OCI-LY3 (cell line): ENCODE measurements around the gene KCTD5.

Experiments used
- EZH2phosphoT487 ChIP-seq: fragments of 200-600 bp; shearing (Covaris generic); IDR thresholded peaks from 2 replicates; pipeline ENCODE4 v1.6.1; 2018; ENCODE audit warnings: antibody characterized with exemption, mixed run types, low read depth
- TF ChIP-seq, protein P1 (sequence below): fragments of 200-600, 300-600 bp; sonication (generic); IDR thresholded peaks from 2 replicates; pipeline ENCODE4 v1.5.1; 2014; ENCODE audit warnings: antibody characterized with exemption, low read length, low read depth

- TF ChIP-seq, protein P1, sequence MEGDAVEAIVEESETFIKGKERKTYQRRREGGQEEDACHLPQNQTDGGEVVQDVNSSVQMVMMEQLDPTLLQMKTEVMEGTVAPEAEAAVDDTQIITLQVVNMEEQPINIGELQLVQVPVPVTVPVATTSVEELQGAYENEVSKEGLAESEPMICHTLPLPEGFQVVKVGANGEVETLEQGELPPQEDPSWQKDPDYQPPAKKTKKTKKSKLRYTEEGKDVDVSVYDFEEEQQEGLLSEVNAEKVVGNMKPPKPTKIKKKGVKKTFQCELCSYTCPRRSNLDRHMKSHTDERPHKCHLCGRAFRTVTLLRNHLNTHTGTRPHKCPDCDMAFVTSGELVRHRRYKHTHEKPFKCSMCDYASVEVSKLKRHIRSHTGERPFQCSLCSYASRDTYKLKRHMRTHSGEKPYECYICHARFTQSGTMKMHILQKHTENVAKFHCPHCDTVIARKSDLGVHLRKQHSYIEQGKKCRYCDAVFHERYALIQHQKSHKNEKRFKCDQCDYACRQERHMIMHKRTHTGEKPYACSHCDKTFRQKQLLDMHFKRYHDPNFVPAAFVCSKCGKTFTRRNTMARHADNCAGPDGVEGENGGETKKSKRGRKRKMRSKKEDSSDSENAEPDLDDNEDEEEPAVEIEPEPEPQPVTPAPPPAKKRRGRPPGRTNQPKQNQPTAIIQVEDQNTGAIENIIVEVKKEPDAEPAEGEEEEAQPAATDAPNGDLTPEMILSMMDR, result no peak
- TF ChIP-seq EZH2phosphoT487, result no peak
Measured at GRCh38 chr16:2699791-2700600, 17.7 kb downstream of the KCTD5 start.
